AG04450 (cell line): ENCODE measurements around the gene HOMER3. TPM values are rescaled to one million over a fixed set of nuclear protein-coding genes. Genes with fewer than 3 reads are reported as not detected.

Experiments
- CTCF ChIA-PET: fragments of 300-600, 350-600 bp; formaldehyde crosslinking; extraction: SDS; loops from one replicate; lab custom pipeline; 2022; ENCODE audit warnings: antibody characterized with exemption, inconsistent platforms; lab: Charles Lee
- POLR2A ChIA-PET: fragments of 350-600 bp; formaldehyde crosslinking; extraction: SDS; loops from one replicate; lab custom pipeline; 2021; ENCODE audit warnings: antibody characterized with exemption, inconsistent platforms; lab: Yijun Ruan, JAX
- DNase-seq: peaks from one replicate; pipeline ENCODE4 v3.0.0-alpha.2; 2011; ENCODE audit warnings: low read depth, low spot score
- H3K27ac ChIP-seq: one replicate; pipeline ENCODE4 v1.5.1; 2012; ENCODE audit warnings: low read depth, low read length, control low read depth
- H3K27me3 ChIP-seq: one replicate; pipeline ENCODE4 v1.6.0; 2012; ENCODE audit warnings: low read length; ENCODE audit not compliant: control insufficient read depth, insufficient read depth
- H3K4me3 ChIP-seq: 2 replicates; pipeline ENCODE4 v1.5.1; 2011; ENCODE audit warnings: mild to moderate bottlenecking, low read depth, low read length, control low read depth
- H3K9me3 ChIP-seq: 2 replicates; pipeline ENCODE4 v1.5.1; 2012; ENCODE audit warnings: low read length; ENCODE audit not compliant: control insufficient read depth, insufficient read depth
- CTCF ChIP-seq: IDR thresholded peaks from 2 replicates; pipeline ENCODE4 v1.5.1; 2011; ENCODE audit warnings: low read depth, low read length, control low read depth, inconsistent platforms
- polyA plus RNA-seq: library from polyadenylated mRNA; depleted of rRNA; stranded (reverse); fragments of >200 nt; gene quantifications from 2 replicates; pipeline ENCODE4 v1.2.3, GENCODE V29; 2011

Gene HOMER3
- polyA plus RNA-seq, 1 experiment, result 29.0 TPM

GRCh38 chr19:18931316-18932162 is 9.5 kb downstream of the HOMER3 start:
- TF ChIP-seq CTCF, result no peak
- ChIA-PET POLR2A (interaction anchor here (1.2 kb wide), 1 partner anchor 12 kb away, joined by 4 read pairs; the partner anchor contains the start of genes COPE and DDX49), CTCF (no interaction called here)
- Histone ChIP-seq H3K9me3 (no peaks in the 10 kb centered on the region; the same call in 1 of the 2 replicates), H3K27ac (no peak overlapping the region), H3K27me3 (no peaks in the 10 kb centered on the region), H3K4me3 (no peak overlapping the region)
- no peak for DNase-seq

- no peak for TF ChIP-seq CTCF
- Histone ChIP-seq H3K27ac (no peak overlapping the region), H3K27me3 (no peaks in the 10 kb centered on the region), H3K9me3 (no peaks in the 10 kb centered on the region; the same call in 1 of the 2 replicates), H3K4me3 (no peak overlapping the region)
- POLR2A ChIA-PET, result interaction anchor here (3.0 kb wide), 1 partner anchor 10 kb away, joined by 12 read pairs; the partner anchor contains the start of genes COPE and DDX49
- CTCF ChIA-PET, result interaction anchor here (0.7 kb wide), 1 partner anchor 17 kb away, joined by 6 read pairs; no protein-coding TSS in a partner anchor
- DNase-seq, result no peak
Measured at GRCh38 chr19:18929311-18929710, 11.7 kb downstream of the HOMER3 start.

GRCh38 chr19:18928018-18928805 is 12.8 kb downstream of the HOMER3 start:
- H3K27me3 ChIP-seq, result no peaks in the 10 kb centered on the region
- ChIA-PET CTCF (no interaction called here), POLR2A (interaction anchor here (0.7 to 3.0 kb wide), 3 partner anchors 9 to 64 kb away, joined by 3 to 12 read pairs (median 4); partner anchors contain the start of genes COPE and DDX49)
- DNase-seq, result no peak
- no peak overlapping the region for H3K4me3 ChIP-seq
- H3K27ac ChIP-seq, result no peak overlapping the region
- no peaks in the 10 kb centered on the region; the same call in 1 of the 2 replicates for H3K9me3 ChIP-seq
- TF ChIP-seq CTCF, result no peak

GRCh38 chr19:18924684-18925213 is 16.3 kb downstream of the HOMER3 start:
- no peaks in the 10 kb centered on the region; the same call in 1 of the 2 replicates for H3K9me3 ChIP-seq
- no peaks in the 10 kb centered on the region for H3K27me3 ChIP-seq
- TF ChIP-seq CTCF, result no peak
- no peak for DNase-seq
- CTCF ChIA-PET, result no interaction called here
- H3K4me3 ChIP-seq, result no peak overlapping the region
- POLR2A ChIA-PET, result no interaction called here
- no peak overlapping the region for H3K27ac ChIP-seq
